ENCODE results near the gene CCSAP. TPM values are rescaled to one million over a fixed set of nuclear protein-coding genes. Genes with fewer than 3 reads are reported as not detected.

CCSAP gene
- total RNA-seq, 2 donors from 2014 or later = 9.3 to 10.9 TPM

DNA sequence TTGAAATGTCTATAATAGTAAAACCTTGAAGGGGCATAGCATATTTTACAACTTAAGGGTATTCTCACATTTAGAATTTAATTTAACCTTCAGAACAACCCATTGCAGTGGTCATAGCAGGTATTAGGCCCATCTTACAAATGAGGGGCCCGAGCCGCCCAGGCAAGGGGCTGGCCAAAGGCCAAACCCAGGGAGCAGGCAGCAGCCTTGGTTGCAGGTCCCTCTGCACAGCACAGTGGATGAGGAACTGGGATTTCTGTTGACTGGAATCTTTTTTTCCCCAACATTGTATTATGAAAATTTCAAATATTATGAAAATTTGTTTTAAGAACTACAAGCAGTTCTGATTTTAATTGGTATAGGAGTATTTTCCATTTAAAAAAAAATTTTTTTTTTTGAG is 33.2 kb downstream of the CCSAP start:
- Histone ChIP-seq H3K4me3 (ENCODE audit: low read length) (no peak overlapping the region), H3K36me3 (ENCODE audit: control insufficient read depth, insufficient read depth, low read length) (peaks cover 15% of the 10 kb centered on the region), H3K27me3 (ENCODE audit: control insufficient read depth, insufficient read depth, low read length, poor library complexity, severe bottlenecking) (no peaks in the 10 kb centered on the region), H3K4me1 (ENCODE audit: control insufficient read depth, insufficient read depth, low read length) (no peaks in the 10 kb centered on the region), H3K9ac (ENCODE audit: extremely low read depth, low read length, poor library complexity, severe bottlenecking) (no peak overlapping the region), H3K27ac (ENCODE audit: low read depth, low read length) (no peak overlapping the region), H3K9me3 (ENCODE audit: control insufficient read depth, low read length) (no peaks in the 10 kb centered on the region)
- WGBS, 2 experiments (ENCODE audit: insufficient coverage in 1 of 2, insufficient read length in 1 of 2) = 95% methylated on average over 2 of the region's 2 CpGs; no CpG with 5 or more reads in 1 of the 2 experiments
- Mint-ChIP-seq H3K27me3 (ENCODE audit: insufficient read depth) (no peaks in the 10 kb centered on the region), H3K4me3 (no peak overlapping the region), H3K27ac (no peak overlapping the region), H3K9me3 (no peaks in the 10 kb centered on the region), H3K36me3 (ENCODE audit: low read depth) (peaks cover 34% of the 10 kb centered on the region), H3K4me1 (no peaks in the 10 kb centered on the region)
- TF ChIP-seq, protein P1, sequence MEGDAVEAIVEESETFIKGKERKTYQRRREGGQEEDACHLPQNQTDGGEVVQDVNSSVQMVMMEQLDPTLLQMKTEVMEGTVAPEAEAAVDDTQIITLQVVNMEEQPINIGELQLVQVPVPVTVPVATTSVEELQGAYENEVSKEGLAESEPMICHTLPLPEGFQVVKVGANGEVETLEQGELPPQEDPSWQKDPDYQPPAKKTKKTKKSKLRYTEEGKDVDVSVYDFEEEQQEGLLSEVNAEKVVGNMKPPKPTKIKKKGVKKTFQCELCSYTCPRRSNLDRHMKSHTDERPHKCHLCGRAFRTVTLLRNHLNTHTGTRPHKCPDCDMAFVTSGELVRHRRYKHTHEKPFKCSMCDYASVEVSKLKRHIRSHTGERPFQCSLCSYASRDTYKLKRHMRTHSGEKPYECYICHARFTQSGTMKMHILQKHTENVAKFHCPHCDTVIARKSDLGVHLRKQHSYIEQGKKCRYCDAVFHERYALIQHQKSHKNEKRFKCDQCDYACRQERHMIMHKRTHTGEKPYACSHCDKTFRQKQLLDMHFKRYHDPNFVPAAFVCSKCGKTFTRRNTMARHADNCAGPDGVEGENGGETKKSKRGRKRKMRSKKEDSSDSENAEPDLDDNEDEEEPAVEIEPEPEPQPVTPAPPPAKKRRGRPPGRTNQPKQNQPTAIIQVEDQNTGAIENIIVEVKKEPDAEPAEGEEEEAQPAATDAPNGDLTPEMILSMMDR (conservative IDR thresholded peaks at IDR 0.05) = no peak
- no peak for DNase-seq

DNA sequence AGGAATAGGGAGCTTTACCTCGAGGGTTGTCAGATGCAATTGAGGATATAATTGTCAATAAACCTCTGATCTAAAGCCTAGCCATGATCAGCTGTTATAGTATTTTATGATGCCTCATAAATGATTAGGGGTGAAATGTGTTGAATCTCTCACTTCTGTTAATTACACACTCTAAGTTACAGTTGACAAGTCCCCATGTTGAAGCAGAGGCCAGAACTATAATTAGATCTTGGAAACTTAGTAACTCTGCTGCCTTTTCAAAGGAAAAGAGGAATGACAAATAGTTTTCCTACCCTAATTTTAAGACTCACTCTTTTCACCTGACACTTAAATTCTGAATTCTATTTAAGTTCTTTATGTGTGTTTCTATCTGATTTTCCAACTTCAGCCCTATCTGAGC is 33.8 kb downstream of the CCSAP start:
- Histone ChIP-seq H3K4me3 (ENCODE audit: low read length) (no peak overlapping the region), H3K27me3 (ENCODE audit: control insufficient read depth, insufficient read depth, low read length, poor library complexity, severe bottlenecking) (no peaks in the 10 kb centered on the region), H3K36me3 (ENCODE audit: control insufficient read depth, insufficient read depth, low read length) (peaks cover 20% of the 10 kb centered on the region), H3K9me3 (ENCODE audit: control insufficient read depth, low read length) (no peaks in the 10 kb centered on the region), H3K4me1 (ENCODE audit: control insufficient read depth, insufficient read depth, low read length) (no peaks in the 10 kb centered on the region), H3K9ac (ENCODE audit: extremely low read depth, low read length, poor library complexity, severe bottlenecking) (no peak overlapping the region), H3K27ac (ENCODE audit: low read depth, low read length) (no peak overlapping the region)
- no peak overlapping the region for H3K4me3 Mint-ChIP-seq
- H3K4me1 Mint-ChIP-seq = no peaks in the 10 kb centered on the region
- 83 to 100% methylated on average over 1 of the region's 1 CpG for WGBS, 2 experiments (ENCODE audit: insufficient coverage in 1 of 2, insufficient read length in 1 of 2)
- H3K27ac Mint-ChIP-seq = no peak overlapping the region
- TF ChIP-seq, protein P1 (conservative IDR thresholded peaks at IDR 0.05) = no peak
- no peak for DNase-seq
- H3K27me3 Mint-ChIP-seq (ENCODE audit: insufficient read depth) = no peaks in the 10 kb centered on the region
- H3K36me3 Mint-ChIP-seq (ENCODE audit: low read depth) = peaks cover 39% of the 10 kb centered on the region
- H3K9me3 Mint-ChIP-seq = no peaks in the 10 kb centered on the region

DNA sequence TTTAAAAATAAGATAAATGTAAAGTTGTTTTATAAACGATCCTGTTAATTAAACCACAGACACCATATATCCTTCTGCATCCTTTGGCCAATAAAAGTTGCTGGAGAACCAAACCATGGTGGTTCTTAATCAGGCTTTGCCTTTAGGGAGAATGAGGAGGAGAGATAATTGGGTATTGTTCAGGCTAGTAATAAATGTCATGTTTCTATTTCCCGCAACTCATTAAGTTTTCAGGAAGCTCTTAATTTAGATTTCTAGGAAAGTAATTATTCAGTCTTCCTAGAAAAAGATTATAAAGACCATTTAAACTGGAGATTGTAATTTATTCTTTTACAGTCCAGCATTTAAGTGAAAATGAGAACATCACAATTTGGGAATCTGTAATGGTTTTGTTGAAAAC is 37.5 kb downstream of the CCSAP start:
- H3K4me3 ChIP-seq (ENCODE audit: low read length) = no peak overlapping the region
- H3K4me1 ChIP-seq (ENCODE audit: control insufficient read depth, insufficient read depth, low read length) = no peaks in the 10 kb centered on the region
- H3K27ac Mint-ChIP-seq = no peak overlapping the region
- H3K9me3 ChIP-seq (ENCODE audit: control insufficient read depth, low read length) = no peaks in the 10 kb centered on the region
- H3K27me3 ChIP-seq (ENCODE audit: control insufficient read depth, insufficient read depth, low read length, poor library complexity, severe bottlenecking) = no peaks in the 10 kb centered on the region
- H3K4me3 Mint-ChIP-seq = no peak overlapping the region
- no peaks in the 10 kb centered on the region for H3K27me3 Mint-ChIP-seq (ENCODE audit: insufficient read depth)
- DNase-seq = no peak
- H3K36me3 Mint-ChIP-seq (ENCODE audit: low read depth) = peaks cover 37% of the 10 kb centered on the region
- TF ChIP-seq, protein P1 (conservative IDR thresholded peaks at IDR 0.05) = no peak
- H3K4me1 Mint-ChIP-seq = no peaks in the 10 kb centered on the region
- H3K9ac ChIP-seq (ENCODE audit: extremely low read depth, low read length, poor library complexity, severe bottlenecking) = no peak overlapping the region
- H3K36me3 ChIP-seq (ENCODE audit: control insufficient read depth, insufficient read depth, low read length) = peaks cover 46% of the 10 kb centered on the region
- no peak overlapping the region for H3K27ac ChIP-seq (ENCODE audit: low read depth, low read length)
- WGBS, 2 experiments (ENCODE audit: insufficient coverage in 1 of 2, insufficient read length in 1 of 2) = 100% methylated on average over 1 of the region's 2 CpGs; no CpG with 5 or more reads in 1 of the 2 experiments
- no peaks in the 10 kb centered on the region for H3K9me3 Mint-ChIP-seq

All from endodermal cell (in vitro differentiated cells).